Activated T-helper 1 cell treated with anti-CD3 and anti-CD28 coated beads, Interleukin-2, amount 50 U/mL, for 16 hours (primary cell): ENCODE measurements around the gene KLF7.

Experiments used
- DNase-seq, 2 donors: peaks; one replicate each; pipeline ENCODE4 v3.0.0-alpha.2; 2020; ENCODE audit warnings: low read depth in 1 of 2, low spot score in 1 of 2

KLF7 gene

DNA sequence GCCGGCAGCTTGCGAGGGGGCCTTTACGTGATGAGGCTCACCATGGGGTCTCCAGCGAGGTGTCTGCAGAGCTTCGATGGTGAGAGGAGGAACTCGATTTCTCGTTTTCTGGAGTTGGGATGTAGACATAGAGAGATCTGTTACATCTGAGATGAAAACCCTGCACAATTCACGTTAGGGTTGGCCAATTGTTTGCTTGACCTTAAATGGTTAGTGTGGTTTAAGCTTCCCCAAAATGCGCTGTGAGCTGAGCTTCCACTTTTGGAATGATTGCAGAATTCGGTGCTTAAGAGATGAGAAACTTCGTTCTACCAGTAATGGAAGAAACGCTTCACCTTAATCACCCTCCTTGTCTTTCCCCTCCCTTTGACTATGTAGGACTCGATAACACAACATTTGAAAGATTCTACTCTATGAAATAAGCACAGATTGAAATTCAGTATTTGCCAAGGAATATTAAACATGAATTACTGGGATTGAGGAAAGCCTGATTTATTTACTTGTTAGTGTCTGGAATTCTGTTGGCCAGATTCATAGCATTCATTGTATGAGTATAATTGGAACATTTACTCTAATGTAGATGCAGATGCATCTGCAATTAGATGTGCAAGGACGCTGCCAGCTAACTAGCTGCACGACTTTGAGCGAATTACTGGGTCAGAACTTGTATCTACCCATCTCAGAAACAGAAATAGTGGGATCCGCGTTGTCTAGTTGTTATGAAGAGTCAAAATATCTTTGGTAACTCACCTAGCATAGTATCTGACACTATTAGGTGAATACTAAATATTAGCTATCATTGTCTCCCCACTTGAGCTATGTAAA lies 1.6 kb upstream of the KLF7 start:
- no peak for DNase-seq

DNA sequence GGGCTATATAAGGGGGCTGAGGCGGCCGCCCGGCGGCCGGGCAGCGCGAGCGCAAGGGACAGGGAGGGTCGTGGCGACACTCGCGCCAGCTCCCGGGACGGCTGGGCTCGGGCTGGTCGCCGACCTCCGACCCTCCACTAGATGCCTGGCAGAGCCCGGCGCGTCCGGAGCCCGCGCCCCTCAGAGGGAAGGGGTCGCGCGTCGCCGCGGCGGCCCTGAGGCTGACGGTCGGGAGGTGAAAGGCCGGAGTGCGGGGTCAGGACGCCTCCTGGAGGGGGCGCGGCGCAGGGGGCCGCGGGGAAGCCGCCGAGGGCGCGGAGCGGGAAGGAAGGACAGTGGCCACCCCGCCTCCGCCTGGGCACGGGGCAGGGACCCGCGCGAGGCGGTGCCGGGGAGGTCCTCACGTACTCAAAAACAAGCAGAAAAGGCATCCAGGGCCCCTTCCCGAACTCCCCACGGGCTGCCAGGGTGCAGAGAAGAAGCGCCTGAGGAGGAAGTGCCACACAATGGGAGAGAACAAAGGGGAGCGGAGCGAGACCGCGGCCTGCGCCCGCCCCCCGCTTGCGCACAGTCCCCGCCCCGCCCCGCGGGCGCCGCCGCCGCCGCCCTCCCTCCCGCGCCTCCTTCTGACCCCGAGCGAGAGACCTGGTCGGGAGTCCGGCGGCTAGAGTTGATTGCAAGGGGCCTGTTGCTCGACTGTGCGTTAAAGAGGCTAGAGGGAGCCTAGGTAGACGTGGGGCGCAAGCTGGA lies 776 bp upstream of the KLF7 start:
- peak; percentile 37 to 51 for DNase-seq

DNA sequence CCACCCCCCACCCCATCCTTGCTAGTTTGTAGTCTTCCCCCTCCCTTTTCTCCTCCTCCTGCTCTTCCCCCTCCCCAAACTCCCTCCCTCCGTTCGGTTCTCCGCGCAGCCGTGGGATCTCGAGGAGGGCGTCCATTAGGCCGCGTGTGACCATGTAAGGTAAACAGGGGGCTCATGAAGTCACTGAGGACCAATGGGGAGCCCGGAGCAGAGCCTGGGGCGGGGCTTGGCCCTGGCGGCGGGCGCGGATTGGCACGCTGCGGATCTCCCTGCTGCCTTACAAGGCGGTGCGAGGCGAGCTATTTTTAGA lies 246 bp upstream of the KLF7 start:
- DNase-seq, result peak; percentile 83 to 85

DNA sequence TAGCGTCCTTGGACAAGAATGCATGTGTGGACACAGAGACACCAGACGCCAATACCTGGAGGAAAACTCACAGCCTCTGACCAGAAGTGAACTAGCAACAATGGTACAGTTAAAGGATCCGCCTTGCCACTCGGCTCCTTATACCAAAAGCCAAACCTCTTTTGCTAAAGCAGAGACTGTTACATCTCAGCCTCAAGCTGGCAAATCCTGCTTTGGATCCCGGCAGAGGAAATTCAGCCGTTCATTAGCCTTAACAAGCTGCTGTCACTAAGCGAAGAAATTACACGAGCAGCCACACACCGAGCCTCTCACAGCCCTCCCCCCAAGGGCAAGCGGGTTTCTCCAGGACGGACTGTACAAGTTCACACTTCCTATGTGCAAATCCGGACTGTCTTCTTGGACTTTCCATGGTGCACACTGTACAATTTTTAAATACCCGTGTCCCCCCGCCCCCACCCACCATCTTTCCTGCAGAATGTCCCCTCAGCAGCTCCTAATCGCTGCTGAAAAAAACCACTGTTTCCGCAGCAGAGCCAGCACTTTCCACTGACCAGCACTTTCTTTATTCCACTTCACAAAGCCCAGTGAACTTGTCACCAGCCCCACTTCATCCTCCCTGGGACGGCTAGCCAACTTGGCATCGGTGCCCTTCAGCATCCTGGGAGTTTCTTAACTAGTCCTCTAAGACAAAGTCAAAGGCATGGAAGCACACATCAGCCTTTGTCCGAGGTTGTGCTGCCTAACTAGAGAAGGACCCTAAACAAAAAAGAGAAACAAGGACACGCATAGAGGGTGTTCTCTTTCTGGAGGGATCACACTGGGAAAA lies 1.5 kb downstream of the KLF7 start:
- no peak for DNase-seq

DNA sequence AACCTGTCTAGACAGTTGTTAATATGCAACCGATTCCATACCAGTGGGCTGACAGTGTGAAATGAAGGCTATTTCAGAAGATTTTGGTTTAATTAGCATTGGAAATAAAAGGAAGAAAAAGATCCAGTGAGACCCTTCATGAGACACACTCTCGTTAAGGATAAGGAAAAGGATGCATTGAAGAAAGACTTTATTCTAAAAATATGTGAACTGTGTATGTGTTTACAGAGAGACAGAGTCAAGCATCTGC lies 2.1 kb downstream of the KLF7 start:
- DNase-seq, result no peak

DNA sequence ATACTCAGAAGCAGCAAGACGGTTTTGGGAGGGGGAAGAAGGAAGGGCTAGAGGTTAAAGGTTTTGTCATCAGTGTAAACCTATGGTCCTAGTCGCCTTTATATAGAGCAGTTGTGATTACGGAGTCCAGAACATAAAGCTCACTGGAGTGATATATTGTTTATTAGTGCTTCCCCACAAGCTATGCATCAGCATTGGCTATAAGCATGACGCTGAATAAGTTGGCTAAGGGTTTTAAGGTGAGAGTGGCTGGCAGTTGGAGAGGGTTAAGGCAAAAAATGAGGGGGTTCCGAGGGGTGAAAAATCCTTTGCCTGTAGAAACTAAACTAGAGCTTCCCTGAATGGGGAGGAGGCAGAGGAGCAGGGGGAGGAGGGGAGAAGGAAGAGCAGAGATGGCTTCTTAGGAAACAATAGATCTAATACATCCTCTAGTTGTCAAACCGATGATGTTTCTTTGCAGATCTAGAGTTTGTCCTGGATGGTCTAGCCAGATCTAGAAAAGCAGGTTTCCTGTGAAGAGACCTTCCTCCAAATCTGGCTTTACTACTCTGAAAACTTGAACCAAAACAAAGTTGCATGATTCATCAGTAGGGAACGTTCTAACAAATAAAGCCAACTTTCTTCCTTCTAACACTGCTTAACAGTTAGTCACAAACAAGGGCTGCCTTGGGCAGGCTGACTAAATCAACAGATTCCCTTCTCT lies 2.5 kb downstream of the KLF7 start:
- no peak for DNase-seq

DNA sequence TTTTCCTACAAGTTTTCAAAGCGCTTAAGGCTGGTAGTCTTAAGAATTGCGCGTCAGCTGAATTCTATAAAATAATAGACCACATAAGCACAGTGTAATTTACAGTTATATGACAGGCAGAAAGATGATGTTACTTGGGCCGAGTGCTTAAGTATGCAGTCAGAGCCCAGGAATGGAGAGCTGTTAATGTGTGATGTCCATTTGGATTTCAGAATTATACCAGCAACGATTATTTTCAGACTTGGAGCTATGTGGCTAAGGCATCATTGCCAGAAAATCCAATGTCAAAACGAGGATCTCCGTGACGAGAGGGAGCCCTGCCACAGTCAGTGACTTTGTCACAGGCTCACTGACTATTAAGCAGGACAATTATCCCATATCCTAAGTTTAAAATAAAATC lies 3.4 kb downstream of the KLF7 start:
- no peak for DNase-seq

- DNase-seq, result no peak
Measured at GRCh38 chr2:207161247-207162123, 4.3 kb downstream of the KLF7 start.

GRCh38 chr2:207160115-207160514 lies 5.6 kb downstream of the KLF7 start:
- no peak for DNase-seq

GRCh38 chr2:207159002-207159401 lies 6.7 kb downstream of the KLF7 start:
- DNase-seq, result no peak

GRCh38 chr2:207157731-207158130 lies 8.0 kb downstream of the KLF7 start:
- no peak for DNase-seq

- DNase-seq, result no peak
Measured at GRCh38 chr2:207157162-207157481, 8.6 kb downstream of the KLF7 start.

GRCh38 chr2:207156451-207157161 lies 9.1 kb downstream of the KLF7 start:
- DNase-seq, result no peak

GRCh38 chr2:207155516-207156444 lies 10.0 kb downstream of the KLF7 start:
- DNase-seq, result no peak

DNA sequence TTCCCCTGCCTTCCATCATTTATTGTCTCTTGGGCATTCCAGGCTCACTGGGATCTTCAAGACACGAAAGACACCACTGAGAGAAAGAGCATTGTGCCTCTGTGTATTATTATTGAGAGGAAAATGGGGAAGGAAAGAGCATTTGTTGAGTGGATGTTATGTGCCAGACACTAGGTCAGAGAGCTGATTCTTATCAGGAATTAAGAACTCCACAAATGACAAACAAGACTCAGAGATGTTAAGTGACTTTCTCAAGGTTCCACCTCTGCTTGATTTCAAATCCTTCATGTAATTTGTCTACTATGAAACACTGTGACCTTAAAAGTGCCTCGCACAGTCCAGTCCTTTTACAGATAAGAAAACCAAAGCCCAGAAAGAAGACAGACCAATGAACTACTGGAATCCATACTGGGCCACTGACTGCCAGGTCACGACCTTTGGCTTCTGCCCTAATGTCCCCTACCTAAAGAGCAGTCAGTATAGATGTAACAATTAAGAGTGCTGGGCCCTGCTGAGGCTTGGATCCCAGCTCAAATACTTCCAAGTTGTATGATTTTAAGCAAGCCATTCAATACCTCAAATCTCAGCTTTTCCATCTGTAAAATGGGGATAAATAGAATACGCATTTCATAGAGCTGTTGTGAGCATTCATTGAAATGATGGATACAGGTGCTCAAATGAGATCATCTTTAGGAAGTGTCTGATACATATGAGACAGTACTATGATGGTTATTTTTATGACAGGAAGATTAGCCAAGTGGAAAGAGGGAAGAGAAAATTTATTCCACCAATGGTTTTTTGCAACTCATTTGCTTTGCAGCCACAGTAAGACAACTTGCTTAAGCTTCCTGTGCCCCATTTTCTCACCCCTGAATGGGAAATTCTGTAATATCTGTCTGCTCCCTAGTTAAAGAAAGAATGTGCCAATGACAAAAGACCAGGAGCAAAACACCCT lies 10.9 kb downstream of the KLF7 start:
- DNase-seq, result no peak

- no peak for DNase-seq
Measured at GRCh38 chr2:207153266-207153975, 12.3 kb downstream of the KLF7 start.

- no peak for DNase-seq
Measured at GRCh38 chr2:207151048-207151447, 14.7 kb downstream of the KLF7 start.
